HG03558 (cell line): Measurements from ENCODE around the gene TCF7L1.
"Not testable (repeated sequence)": the region's sequence is repeated elsewhere in the genome, so short reads cannot be mapped to it uniquely, and the experiment has no call there.

ENCODE experiments used
- ATAC-seq: cut with Tn5 transposase; IDR thresholded peaks from one replicate; pipeline ENCODE4 v1.9.1; 2021; ENCODE audit warnings: moderate number of reproducible peaks; ENCODE audit not compliant: unreplicated experiment; ENCODE audit errors: extremely low read depth

The TCF7L1 gene

DNA sequence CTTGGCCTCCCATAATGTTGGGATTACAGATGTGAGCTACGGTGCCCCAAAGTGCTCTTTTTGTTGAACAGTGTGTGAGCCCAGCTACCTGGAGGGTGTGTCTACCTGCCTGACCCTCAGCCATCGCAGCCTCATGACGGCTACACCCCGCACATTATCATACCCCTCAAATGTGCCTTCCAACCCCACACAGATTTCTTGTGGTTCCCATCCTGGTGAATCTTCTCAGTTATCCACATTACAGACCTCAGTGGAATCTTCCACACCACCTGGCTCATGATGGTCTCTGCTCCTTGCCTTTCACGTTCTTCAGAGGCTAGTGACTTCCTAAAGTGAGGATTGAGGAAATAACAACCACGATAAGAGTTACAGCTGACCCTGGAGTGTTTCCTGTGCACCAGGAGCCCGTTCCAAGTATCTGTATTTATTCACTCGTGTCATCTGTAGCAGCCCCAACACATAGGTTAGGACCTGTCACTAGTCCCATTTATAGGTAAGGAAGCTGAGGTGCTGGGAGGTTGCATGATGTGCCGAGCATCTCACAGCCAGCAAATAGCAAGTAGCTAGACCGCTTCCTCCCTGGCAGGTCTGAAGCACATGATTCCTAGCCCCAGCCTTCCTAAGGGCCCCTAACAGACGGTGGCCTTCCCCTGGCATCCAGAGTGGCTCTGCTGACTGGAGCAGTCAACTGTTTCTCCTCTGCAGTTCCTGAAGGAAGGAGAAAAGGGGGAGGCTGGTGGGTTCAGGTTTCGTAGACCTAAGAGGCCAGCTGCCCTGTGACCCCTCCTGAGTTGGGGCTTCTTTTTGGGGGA lies 47.3 kb downstream of the TCF7L1 start:
- no peak for ATAC-seq

DNA sequence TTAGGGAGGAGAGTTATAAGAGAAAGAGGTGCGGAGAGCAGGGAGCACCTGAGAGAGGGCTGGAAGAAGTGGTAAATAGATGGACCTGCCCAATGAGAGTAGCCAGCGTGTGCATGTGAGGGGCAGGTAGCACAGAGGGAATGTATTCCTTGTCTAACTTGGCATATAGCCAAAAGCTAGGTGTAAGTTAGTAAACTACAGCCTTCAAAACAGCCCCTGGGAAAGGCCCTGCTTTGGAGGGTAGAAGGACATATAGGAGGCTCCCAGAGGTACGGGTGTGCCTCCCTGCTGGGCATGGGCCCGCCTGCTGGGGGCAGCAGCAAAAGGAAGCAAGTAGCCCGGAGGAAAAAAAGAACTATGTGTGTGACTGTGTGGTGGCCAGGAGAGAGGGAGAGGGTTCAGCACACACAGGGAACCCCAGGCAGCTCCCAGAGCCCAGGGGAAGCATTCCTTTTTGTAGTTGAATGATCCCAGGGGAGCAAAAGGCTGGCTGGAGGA lies 48.0 kb downstream of the TCF7L1 start:
- ATAC-seq, result no peak

DNA sequence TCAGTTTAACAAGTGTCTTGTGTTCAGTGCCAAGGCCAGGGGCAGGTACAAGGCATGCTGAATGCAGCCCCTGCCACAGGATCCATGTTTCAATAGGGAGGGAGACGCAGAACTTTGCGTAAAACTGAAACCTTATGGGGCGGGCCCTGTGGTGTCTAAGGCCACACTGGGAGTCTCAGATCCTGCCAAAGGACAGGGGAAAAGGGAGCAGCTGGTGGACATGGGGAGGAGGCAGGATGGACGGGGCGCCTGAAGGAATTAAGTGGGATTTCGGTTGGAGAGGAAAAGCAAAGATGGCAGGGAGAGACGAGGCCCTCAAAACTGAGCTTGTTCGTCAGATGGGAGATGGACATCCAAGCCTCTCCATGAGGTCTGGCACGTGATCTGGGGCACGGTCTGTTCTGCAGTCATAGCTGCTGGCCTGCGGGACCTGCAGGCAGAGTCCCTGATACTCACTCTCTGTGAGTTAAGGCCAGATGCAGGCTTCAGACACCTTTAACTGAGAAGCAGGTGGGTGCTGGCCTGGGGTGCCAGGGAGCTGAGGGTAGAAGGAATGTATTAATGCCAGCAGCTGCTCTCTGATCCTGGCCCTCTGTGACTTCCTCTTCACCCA lies 48.8 kb downstream of the TCF7L1 start:
- no peak for ATAC-seq

DNA sequence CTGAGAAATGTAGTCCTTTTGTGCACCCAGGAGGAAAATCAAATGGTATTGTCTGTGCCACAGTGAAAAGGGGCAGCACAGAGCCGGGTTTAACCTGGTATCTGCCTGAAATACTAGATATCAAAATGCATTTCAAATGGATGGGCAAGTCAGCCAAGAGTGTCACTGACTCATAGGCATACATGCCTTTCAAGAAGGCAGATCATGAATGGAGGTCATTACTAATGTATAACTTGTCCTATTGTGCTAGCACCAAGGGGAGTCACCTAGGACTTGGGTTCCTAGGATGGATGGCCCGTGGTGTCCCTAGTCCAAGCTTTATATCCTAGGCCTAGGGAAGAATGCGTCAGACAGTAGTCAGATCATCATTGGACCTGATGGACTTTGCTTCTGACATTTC lies 49.9 kb downstream of the TCF7L1 start:
- no peak for ATAC-seq

DNA sequence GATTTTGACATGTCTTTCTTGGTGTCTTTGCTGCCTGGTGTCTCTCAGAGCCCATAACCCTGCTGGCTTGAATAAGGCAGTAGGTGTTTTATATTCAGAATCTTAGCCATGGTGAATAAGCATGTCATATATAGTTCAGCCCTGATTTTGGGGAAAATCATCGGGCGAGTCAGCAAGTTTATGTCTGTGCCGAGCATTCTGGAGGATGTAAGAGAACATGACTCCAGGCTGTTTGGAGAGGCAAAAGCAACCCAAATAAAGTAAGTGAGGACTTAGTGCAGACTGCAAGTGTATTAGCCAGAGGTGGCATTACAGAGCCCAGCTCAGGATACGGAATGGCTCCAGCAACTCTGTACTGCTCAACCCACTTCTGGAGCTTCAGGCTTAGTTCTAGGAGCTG lies 50.3 kb downstream of the TCF7L1 start:
- no peak for ATAC-seq

DNA sequence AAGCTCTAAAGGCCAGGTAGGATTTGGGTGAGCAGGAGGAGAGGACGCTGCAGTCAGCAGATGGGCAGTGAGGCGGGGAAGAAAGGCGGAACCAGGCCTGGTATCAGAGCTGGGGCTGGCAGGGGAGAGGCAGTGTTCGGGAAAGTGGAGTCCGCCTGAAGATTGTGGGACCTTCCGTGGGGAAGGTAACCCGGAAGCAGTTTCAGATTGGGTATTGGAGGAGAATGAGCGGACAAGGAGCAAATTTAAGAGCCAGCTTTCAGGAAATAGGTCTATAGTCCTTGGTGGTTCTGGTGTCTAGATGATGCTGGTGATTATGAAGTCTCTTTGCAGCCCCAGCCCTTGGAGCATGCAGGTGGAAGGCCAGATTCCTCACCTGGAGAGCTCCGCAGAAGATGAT lies 51.0 kb downstream of the TCF7L1 start:
- ATAC-seq, result no peak

DNA sequence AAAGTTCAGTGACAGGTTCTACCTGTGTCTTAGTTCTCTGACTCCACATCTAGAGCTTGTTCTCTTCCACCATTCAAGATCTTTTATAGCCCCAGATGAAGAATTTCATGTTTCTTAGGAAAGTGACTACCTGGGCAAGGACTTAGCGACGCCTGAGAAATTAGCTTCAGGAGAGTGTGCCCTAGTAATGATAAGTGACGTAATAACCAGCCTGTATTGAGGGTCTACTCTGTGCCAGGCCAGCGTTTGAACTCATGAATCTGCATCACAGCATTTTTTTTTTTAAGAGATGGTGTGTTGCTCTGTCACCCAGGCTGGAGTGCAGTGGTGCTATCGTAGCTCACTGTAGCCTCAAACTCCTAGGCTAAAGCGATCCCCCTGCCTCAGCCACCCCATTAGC lies 51.8 kb downstream of the TCF7L1 start:
- no peak for ATAC-seq

DNA sequence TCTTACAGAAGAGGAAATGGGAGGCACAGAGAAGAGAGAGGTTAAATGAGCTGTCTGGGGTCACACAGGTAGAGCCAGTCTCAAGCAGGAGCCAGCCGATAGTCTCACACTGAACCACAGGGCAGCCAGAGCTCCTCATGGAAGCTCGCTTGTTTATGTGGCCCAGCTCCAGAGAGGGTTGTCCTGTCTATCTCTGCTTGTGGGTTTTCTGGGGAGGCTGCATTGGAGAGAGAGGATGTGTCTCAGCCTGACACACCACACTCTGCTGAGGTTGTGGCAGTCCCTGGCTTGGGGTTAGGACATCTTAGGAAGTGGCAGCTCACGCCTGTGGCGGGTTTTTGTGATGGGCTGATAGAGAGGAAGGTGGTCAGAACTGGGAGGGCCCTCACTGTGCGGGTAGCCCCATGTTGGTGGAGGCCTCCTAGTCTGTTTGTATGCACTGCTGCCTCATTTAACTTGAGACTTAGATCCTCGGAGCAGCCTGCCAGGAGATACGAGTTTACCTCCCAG lies 52.3 kb downstream of the TCF7L1 start:
- no peak for ATAC-seq

DNA sequence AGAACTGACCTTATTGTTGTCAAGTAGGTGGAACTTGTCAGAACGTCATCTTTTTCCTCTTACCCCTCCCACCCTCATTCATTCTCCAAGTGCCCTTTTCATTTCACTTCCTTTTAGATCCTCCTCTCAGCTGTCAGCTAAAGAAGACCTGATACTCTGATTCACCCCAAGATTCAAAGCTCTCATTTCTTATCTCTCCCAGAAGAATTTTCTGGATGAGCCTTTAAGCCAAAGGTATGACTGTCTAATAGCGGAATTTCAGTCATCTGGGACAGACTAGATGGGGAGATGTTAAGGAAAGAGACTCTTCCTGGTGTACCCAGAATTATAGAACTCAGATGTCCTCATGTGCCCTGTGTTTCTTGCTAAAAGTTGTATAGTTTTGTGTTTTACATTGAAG lies 53.9 kb downstream of the TCF7L1 start:
- no peak for ATAC-seq

DNA sequence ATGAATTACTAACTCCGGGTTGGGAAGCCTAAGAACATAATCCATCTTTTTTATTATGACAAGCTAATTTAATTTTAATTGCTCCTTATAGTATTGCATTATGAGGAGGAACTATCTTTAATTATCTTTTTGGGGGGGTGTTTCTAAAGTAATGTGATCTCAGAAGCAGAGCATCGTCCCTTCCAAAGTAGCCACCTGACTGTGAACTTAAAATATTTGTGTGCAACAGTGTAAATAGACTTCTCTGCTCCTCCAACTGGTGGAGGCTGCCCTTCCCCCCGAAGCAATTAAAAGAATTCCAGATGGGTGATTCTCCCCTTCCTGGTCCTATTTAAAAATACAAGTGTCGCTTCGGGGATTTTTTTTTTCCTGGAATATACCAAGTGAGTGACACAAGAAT lies 55.7 kb downstream of the TCF7L1 start:
- no peak for ATAC-seq

DNA sequence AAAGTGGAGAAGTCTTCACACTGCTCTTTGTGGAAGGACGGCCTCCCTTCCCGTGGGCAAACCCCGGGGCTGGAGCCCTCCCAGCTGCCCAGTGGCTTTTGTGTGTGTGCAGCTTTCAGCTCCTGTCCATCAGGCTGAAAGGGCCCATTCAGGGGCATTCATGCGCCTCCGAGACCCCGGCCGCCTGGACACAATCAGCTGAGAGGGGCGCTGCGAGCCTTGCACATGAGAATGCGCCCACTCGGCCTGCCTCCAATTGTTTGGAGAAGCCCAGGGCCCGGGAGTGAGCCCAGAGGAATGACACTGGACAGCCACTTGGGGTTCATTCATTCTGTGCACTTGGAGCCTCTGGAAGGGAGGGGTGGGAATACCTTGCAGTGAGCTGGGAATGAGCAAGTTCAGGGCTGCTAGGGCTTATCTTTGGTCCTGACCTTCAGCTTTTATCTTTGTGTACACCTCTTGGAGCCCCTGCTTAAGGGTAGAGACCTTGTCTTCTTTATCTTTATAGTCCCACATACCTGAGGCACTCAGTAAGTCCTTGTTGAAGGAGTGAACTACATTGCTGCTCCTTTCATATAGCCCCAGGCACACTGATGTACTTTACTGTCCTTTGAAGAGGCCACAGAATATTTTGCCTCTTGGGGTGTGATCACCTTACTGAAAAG lies 56.5 kb downstream of the TCF7L1 start:
- ATAC-seq, result no peak

DNA sequence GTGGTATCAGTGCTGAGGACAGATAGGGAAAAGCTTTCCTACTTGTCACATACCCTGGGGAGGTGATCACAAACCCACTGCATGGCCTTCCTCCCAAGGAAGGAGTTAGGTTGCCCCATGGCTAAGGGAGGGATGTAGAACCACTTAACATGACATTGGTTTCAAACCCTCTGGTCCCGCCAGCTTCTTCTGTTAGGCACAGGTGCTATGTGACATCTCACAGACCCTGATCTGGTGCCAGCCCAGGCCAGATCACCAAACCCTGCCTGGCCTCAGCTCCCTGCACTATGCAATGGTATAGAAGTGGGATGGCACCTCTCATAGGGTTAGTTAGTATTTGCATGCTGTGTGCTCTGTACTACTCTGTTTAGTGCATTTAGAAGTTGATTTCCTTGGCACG lies 58.0 kb downstream of the TCF7L1 start:
- ATAC-seq, result no peak

DNA sequence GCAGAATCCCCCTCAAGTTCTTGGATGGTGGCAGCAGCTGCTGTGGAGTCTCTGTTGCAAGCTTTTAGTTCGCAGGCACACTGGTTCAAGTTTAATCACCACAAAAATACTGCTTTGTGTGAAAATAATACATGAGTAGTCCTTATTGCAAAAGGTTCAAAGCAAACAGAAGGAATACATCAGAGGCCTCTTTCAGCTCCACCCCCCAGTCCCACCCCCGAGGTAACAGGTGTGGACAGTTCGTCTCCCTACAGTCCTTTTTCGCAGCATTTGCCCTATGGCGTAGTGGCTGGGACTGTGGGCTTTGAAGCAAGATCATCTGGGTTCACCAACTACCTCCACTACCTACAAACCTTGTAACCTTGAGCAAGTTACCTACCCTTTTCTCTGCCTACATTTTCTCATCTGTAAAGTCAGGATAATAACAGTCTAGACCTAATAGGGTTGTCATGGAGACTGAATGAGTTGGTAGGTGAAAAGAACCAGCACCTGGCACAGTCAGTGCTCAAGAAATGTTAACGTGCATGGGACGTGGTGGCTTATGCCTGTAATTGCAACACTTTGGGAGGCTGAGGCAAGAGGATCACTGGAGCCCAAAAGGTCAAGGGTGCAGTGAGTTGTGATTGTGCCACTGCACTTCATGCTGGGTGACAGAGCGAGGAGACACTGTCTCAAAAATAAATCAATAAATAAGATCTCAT lies 61.7 kb downstream of the TCF7L1 start:
- no peak for ATAC-seq

DNA sequence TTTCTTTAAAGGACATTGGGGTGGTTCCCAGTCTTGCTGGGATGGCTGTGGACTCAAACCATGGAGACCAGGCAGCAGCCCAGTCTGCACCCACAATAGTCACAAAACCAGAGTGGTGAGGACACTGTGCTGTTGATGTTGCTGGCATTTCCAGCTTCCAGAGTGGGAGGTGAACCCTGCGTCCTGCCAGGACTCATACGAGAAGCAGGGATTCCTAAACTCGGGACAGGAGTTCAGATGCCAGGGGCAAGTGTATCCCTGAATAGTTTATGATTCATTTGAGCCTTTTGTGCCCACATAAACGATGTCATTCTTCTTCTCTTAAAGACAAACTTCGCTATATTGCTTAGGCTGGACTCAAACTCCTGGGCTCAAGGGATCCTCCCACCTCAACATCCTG lies 62.8 kb downstream of the TCF7L1 start:
- ATAC-seq, result no peak

DNA sequence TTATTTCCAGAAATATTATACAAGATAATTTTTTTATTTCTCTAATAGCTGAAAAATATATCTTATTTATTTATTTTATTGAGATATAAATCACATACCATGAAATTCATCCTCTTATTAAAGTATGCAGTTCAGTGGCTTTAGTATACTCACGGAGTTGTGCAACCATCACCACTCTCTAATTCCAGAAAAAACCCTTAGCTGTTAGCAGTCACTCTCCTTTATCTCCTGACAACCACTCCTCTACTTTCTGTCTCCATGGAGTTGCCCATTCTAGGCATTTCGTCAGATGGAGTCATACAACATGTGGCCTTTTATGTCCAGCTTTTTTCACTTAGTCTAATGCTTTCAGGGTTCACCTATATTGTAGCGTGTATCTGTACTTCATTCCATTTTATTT lies 66.5 kb downstream of the TCF7L1 start:
- ATAC-seq, result no peak

DNA sequence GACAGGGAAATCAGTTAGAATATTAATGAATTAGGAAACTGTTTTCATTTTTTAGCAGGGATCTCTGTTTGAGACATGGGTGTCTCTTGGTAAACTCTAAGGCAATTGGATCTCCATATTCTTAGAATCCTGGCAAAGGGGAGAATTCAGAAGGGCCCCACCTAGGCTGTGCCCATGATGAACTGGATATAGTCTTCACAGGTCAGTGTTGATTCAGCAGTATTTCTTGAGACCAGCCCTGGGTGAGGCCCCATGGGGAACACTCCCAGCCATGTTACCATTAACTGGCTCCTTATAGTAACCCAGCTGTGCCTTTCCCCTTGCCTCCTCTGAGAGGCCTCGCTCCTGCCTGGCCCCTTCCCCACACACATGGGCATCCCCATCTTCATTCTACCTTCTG lies 76.7 kb downstream of the TCF7L1 start:
- no peak for ATAC-seq

DNA sequence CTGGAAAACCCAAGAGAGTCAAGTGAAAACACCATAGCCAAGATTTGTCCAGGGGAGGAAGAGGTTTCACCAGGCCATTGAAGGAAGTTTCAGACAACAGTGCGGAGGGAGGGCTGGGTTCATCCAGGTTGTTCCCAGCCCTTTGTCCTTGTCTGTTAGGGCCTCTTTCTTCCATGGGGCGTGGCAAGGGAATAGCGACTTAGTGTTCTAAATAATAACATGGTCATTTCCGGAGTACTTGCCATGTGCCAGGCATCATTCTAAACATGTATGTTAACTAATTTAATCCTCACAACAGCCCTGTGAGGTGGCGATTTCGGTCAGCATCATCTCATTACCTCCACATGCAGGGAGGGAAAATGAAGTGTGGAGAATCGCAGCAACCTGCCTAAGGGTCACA lies 77.3 kb downstream of the TCF7L1 start:
- ATAC-seq, result no peak

DNA sequence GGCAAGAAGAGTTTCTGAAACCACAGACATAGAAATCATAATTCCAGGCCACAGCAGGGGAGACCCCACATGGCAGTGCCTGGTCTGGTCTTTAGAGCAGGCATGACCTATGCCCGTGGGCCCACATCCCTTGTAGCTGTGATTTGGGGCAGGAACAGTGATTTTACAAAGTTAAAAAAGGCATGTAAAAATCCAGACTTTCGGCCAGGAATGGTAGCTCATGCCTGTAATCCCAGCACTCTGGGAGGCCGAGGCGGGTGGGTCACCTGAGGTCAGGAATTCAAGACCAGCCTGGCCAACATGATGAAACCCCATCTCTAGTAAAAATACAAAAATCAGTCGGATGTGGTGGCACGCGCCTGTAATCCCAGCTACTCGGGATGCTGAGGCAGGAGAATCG lies 78.4 kb downstream of the TCF7L1 start:
- ATAC-seq, result not testable (repeated sequence)

DNA sequence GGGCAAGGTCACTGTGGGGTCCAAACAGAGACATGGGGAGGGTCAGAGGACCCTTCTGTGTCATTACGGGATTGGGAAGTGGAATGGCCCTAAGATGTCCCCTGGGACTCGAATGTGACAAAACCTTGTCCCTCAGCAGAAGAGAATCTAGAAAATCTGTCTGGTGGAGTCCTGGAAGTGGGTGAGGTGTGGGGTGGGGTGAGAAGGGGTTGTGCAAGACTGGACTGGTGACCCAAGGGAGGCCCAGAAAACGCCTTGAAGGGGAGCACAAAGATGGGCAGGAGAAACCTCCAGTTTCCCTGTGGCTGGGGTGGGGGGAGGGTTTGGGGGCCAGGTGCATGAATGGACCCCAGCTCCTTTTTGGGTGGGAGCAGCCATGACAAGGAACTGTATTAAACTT lies 79.6 kb downstream of the TCF7L1 start:
- ATAC-seq, result no peak

DNA sequence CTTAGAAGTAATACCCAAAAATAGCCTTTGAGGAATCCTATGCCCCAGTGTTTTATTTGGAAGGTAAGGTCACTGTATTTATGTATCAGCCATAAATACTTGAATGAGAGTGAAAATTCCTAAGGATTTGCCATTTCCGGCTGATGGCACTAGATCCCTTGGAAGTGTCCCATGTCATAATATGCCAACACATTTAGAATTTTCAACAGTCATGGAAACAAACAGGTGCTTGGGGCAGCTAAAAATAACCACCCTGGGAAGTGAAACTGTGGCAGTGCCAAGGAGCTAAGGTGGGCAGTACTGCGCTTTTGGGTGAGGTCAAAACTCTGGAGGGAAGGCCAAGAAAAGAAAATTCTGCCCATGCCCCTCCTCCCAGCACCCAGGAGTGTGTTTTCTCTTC lies 80.2 kb downstream of the TCF7L1 start:
- ATAC-seq, result no peak
